Osteocyte (in vitro differentiated cells): ENCODE data around the gene HPRT1. TPM values are rescaled to one million over a fixed set of nuclear protein-coding genes. Genes with fewer than 3 reads are reported as not detected.

Source experiments
- DNase-seq: peaks from one replicate; pipeline ENCODE4 v3.0.0; 2021; ENCODE audit warnings: mixed read lengths; ENCODE audit not compliant: unreplicated experiment; ENCODE audit errors: extremely low spot score
- H3K27ac Mint-ChIP-seq: one replicate; pipeline ENCODE4 v1.8.0; 2021; ENCODE audit warnings: mild to moderate bottlenecking, mixed read lengths; ENCODE audit not compliant: unreplicated experiment
- H3K27me3 Mint-ChIP-seq: one replicate; pipeline ENCODE4 v1.8.0; 2021; ENCODE audit warnings: mixed read lengths; ENCODE audit not compliant: unreplicated experiment
- H3K36me3 Mint-ChIP-seq: one replicate; pipeline ENCODE4 v1.8.0; 2021; ENCODE audit warnings: mixed read lengths; ENCODE audit not compliant: unreplicated experiment
- H3K4me1 Mint-ChIP-seq: one replicate; pipeline ENCODE4 v1.8.0; 2021; ENCODE audit warnings: mixed read lengths; ENCODE audit not compliant: unreplicated experiment
- H3K4me3 Mint-ChIP-seq: one replicate; pipeline ENCODE4 v1.8.0; 2021; ENCODE audit warnings: mild to moderate bottlenecking, moderate library complexity, mixed read lengths; ENCODE audit not compliant: unreplicated experiment
- H3K9me3 Mint-ChIP-seq: one replicate; pipeline ENCODE4 v1.8.0; 2021; ENCODE audit warnings: mixed read lengths; ENCODE audit not compliant: unreplicated experiment
- CTCF ChIP-seq: fragments of 200-600 bp; sonication (generic); IDR thresholded peaks from 2 replicates; pipeline ENCODE4 v1.5.0; 2021; ENCODE audit warnings: antibody characterized with exemption, mild to moderate bottlenecking, moderate library complexity
- total RNA-seq: library from RNA; stranded (reverse); gene quantifications from 2 replicates; pipeline ENCODE4 v1.2.1, GENCODE V29; 2021

The HPRT1 gene
- total RNA-seq, 1 donor from 2014 or later = 18.2 TPM

- DNase-seq = no peak
- H3K27ac Mint-ChIP-seq = no peak overlapping the region
- no peaks in the 10 kb centered on the region for H3K9me3 Mint-ChIP-seq
- H3K4me1 Mint-ChIP-seq = peaks cover 29% of the 10 kb centered on the region
- no peaks in the 10 kb centered on the region for H3K36me3 Mint-ChIP-seq
- H3K27me3 Mint-ChIP-seq = no peaks in the 10 kb centered on the region
- no peak overlapping the region for H3K4me3 Mint-ChIP-seq
- TF ChIP-seq CTCF = no peak
These were observed 81.9 kb downstream of the HPRT1 start for GRCh38 chrX:134541906-134542305.

GRCh38 chrX:134542485-134542884 lies 82.5 kb downstream of the HPRT1 start:
- Mint-ChIP-seq H3K4me3 (no peak overlapping the region), H3K4me1 (peaks cover 29% of the 10 kb centered on the region), H3K36me3 (no peaks in the 10 kb centered on the region), H3K27me3 (no peaks in the 10 kb centered on the region), H3K27ac (peak overlapping the region; percentile 50), H3K9me3 (no peaks in the 10 kb centered on the region)
- no peak for DNase-seq
- TF ChIP-seq CTCF = no peak

GRCh38 chrX:134543288-134543687 lies 83.3 kb downstream of the HPRT1 start:
- Mint-ChIP-seq H3K9me3 (no peaks in the 10 kb centered on the region), H3K4me1 (peaks cover 27% of the 10 kb centered on the region), H3K4me3 (no peak overlapping the region), H3K27ac (no peak overlapping the region), H3K27me3 (no peaks in the 10 kb centered on the region), H3K36me3 (no peaks in the 10 kb centered on the region)
- no peak for DNase-seq
- no peak for TF ChIP-seq CTCF

- H3K9me3 Mint-ChIP-seq = no peaks in the 10 kb centered on the region
- no peak for TF ChIP-seq CTCF
- DNase-seq = no peak
- H3K4me1 Mint-ChIP-seq = peaks cover 23% of the 10 kb centered on the region
- no peak overlapping the region for H3K4me3 Mint-ChIP-seq
- no peaks in the 10 kb centered on the region for H3K27me3 Mint-ChIP-seq
- no peak overlapping the region for H3K27ac Mint-ChIP-seq
- H3K36me3 Mint-ChIP-seq = peaks cover 2% of the 10 kb centered on the region
These were observed 84.2 kb downstream of the HPRT1 start for GRCh38 chrX:134544135-134544512.

GRCh38 chrX:134544513-134545151 lies 84.7 kb downstream of the HPRT1 start:
- no peak overlapping the region for H3K27ac Mint-ChIP-seq
- H3K4me1 Mint-ChIP-seq = peaks cover 23% of the 10 kb centered on the region

More at GRCh38 chrX:134544513-134545151, 84.7 kb downstream of the HPRT1 start:
- DNase-seq = no peak
- Mint-ChIP-seq H3K27me3 (no peaks in the 10 kb centered on the region), H3K9me3 (no peaks in the 10 kb centered on the region), H3K36me3 (peaks cover 2% of the 10 kb centered on the region), H3K4me3 (no peak overlapping the region)
- TF ChIP-seq CTCF = no peak
